Astrocyte (in vitro differentiated cells and primary cell): Measurements from ENCODE around the gene KIFBP.

Experiments used
- EZH2 ChIP-seq: IDR thresholded peaks from 2 replicates; pipeline ENCODE4 v1.6.1; 2012; ENCODE audit warnings: mild to moderate bottlenecking, low read length, inconsistent platforms; ENCODE audit not compliant: insufficient read depth
- TF ChIP-seq, protein P1 (sequence below): IDR thresholded peaks from 2 replicates; pipeline ENCODE4 v1.5.1; 2011; ENCODE audit warnings: low read depth, mild to moderate bottlenecking, inconsistent platforms, low read length, moderate library complexity; ENCODE audit not compliant: insufficient read depth

DNA sequence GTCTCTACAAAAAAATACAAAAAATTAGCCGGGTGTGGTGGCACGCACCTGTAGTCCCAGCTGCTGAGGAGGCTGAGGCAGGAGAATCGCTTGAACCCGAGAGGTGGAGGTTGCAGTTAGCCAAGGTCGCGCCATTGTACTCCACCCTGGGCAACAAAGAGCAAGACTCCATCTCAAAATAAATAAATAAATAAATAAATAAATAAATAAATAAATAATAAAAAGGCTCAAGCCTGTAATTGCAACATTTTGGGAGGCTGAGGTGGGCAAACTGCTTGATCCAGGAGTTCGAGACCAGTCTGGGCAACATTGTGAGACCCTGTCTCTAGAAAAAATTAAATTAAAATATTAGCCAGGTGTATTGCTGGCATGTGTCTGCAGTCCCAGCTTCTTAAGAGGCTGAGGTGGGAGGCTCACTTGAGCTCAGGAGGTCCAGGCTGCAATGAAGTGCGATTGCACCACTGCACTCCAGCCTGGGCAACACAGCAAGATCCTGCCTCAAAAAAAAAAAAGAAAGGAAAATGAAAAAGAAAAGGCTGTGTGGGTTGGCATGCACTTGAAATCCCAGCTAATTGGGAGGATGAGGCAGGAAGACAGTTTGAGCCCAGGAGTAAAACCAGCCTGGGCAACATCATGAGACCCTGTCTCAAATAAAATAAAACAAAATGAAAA, 71.7 kb downstream of the KIFBP start:
- TF ChIP-seq, protein P1, sequence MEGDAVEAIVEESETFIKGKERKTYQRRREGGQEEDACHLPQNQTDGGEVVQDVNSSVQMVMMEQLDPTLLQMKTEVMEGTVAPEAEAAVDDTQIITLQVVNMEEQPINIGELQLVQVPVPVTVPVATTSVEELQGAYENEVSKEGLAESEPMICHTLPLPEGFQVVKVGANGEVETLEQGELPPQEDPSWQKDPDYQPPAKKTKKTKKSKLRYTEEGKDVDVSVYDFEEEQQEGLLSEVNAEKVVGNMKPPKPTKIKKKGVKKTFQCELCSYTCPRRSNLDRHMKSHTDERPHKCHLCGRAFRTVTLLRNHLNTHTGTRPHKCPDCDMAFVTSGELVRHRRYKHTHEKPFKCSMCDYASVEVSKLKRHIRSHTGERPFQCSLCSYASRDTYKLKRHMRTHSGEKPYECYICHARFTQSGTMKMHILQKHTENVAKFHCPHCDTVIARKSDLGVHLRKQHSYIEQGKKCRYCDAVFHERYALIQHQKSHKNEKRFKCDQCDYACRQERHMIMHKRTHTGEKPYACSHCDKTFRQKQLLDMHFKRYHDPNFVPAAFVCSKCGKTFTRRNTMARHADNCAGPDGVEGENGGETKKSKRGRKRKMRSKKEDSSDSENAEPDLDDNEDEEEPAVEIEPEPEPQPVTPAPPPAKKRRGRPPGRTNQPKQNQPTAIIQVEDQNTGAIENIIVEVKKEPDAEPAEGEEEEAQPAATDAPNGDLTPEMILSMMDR = no peak
- no peak for TF ChIP-seq EZH2
